OCI-LY1 (cell line): ENCODE results near the gene ZNF677.

Source experiments
- H2AFZ ChIP-seq: fragments of 200-600 bp; sonication (generic), shearing (Covaris generic); 2 replicates; pipeline ENCODE4 v1.6.0; 2014; ENCODE audit warnings: antibody characterized with exemption, mild to moderate bottlenecking, low read length
- H3F3A ChIP-seq: fragments of 200-600 bp; sonication (generic), shearing (Covaris generic); 2 replicates; pipeline ENCODE4 v1.6.0; 2014; ENCODE audit warnings: mild to moderate bottlenecking, antibody characterized with exemption, low read length, moderate library complexity; ENCODE audit not compliant: insufficient read depth
- H3K27ac ChIP-seq: fragments of 200-600 bp; sonication (generic); 2 replicates; pipeline ENCODE4 v1.5.1; 2014; ENCODE audit warnings: low read length, mixed run types, mild to moderate bottlenecking, low read depth; ENCODE audit not compliant: poor library complexity, severe bottlenecking
- H3K27me3 ChIP-seq: fragments of 200-600 bp; sonication (generic); 2 replicates; pipeline ENCODE4 v1.6.0; 2014; ENCODE audit warnings: antibody characterized with exemption, mild to moderate bottlenecking, low read length, moderate library complexity; ENCODE audit not compliant: insufficient read depth
- H3K36me3 ChIP-seq: fragments of 200-600 bp; sonication (generic); 2 replicates; pipeline ENCODE4 v1.6.1; 2014; ENCODE audit warnings: mild to moderate bottlenecking, antibody characterized with exemption, low read length, moderate library complexity, mixed read lengths; ENCODE audit not compliant: insufficient read depth
- H3K4me1 ChIP-seq: fragments of 200-600 bp; sonication (generic); 2 replicates; pipeline ENCODE4 v1.5.1; 2014; ENCODE audit warnings: mild to moderate bottlenecking, low read length, moderate library complexity; ENCODE audit not compliant: insufficient read depth, severe bottlenecking
- H3K4me2 ChIP-seq: fragments of 200-600 bp; sonication (generic), shearing (Covaris generic); 2 replicates; pipeline ENCODE4 v1.6.1; 2014; ENCODE audit warnings: low read length
- H3K4me3 ChIP-seq: fragments of 200-600 bp; sonication (generic); 2 replicates; pipeline ENCODE4 v1.5.1; 2014; ENCODE audit warnings: low read length, low read depth, mild to moderate bottlenecking, mixed read lengths; ENCODE audit not compliant: poor library complexity, severe bottlenecking
- H3K79me2 ChIP-seq: fragments of 200-600 bp; shearing (Covaris generic); 2 replicates; pipeline ENCODE4 v1.6.1; 2016; ENCODE audit warnings: mixed run types, low read length, mixed read lengths; ENCODE audit not compliant: insufficient read depth
- H3K9ac ChIP-seq: fragments of 200-600 bp; sonication (generic), shearing (Covaris generic); 2 replicates; pipeline ENCODE4 v1.6.1; 2014; ENCODE audit warnings: mild to moderate bottlenecking, low read length, mixed read lengths
- H3K9me2 ChIP-seq: fragments of 200-600 bp; sonication (generic), shearing (Covaris generic); 2 replicates; pipeline ENCODE4 v1.6.1; 2014; ENCODE audit warnings: low read depth, mild to moderate bottlenecking, low read length, mixed read lengths
- H3K9me3 ChIP-seq: fragments of 200-600 bp; shearing (Covaris generic); 2 replicates; pipeline ENCODE4 v1.6.1; 2014; ENCODE audit warnings: low read length, mixed read lengths
- H4K20me1 ChIP-seq: fragments of 200-600 bp; sonication (generic), shearing (Covaris generic); 2 replicates; pipeline ENCODE4 v1.6.0; 2016; ENCODE audit warnings: mild to moderate bottlenecking, low read length; ENCODE audit not compliant: insufficient read depth
- CTCF ChIP-seq: fragments of 200-600 bp; sonication (generic), shearing (Covaris generic); IDR thresholded peaks from 2 replicates; pipeline ENCODE4 v1.5.1; 2017; ENCODE audit warnings: mild to moderate bottlenecking, antibody characterized with exemption, low read length, moderate library complexity, mixed read lengths
- EZH2 ChIP-seq: fragments of 200-600 bp; sonication (generic), shearing (Covaris generic); IDR thresholded peaks from 2 replicates; pipeline ENCODE4 v1.8.0; 2017; ENCODE audit warnings: borderline replicate concordance, mixed run types, mild to moderate bottlenecking, antibody characterized with exemption, low read length, moderate library complexity, mixed read lengths

Gene ZNF677

GRCh38 chr19:53195265-53195903 is 59.3 kb downstream of the ZNF677 start:
- no peak overlapping the region for H3K27ac ChIP-seq
- H3K4me1 ChIP-seq: no peaks in the 10 kb centered on the region
- H3K4me2 ChIP-seq: no peak overlapping the region
- H2AFZ ChIP-seq: no peak overlapping the region
- no peaks in the 10 kb centered on the region for H3K36me3 ChIP-seq
- TF ChIP-seq CTCF (peak; percentile 90), EZH2 (no peak)
- no peaks in the 10 kb centered on the region for H3K9me2 ChIP-seq
- H3K79me2 ChIP-seq: no peaks in the 10 kb centered on the region
- no peaks in the 10 kb centered on the region for H3K27me3 ChIP-seq
- H3F3A ChIP-seq: no peaks in the 10 kb centered on the region
- no peak overlapping the region for H3K9ac ChIP-seq
- no peaks in the 10 kb centered on the region for H4K20me1 ChIP-seq
- H3K9me3 ChIP-seq: no peaks in the 10 kb centered on the region; the same call in 1 of the 2 replicates
- H3K4me3 ChIP-seq: no peak overlapping the region

GRCh38 chr19:53193535-53194222 is 61.0 kb downstream of the ZNF677 start:
- no peak overlapping the region for H3K9ac ChIP-seq
- H3K79me2 ChIP-seq: no peaks in the 10 kb centered on the region
- no peak overlapping the region for H3K4me3 ChIP-seq
- H3K27me3 ChIP-seq: no peaks in the 10 kb centered on the region
- H2AFZ ChIP-seq: no peak overlapping the region
- no peaks in the 10 kb centered on the region for H3K36me3 ChIP-seq
- no peak overlapping the region for H3K27ac ChIP-seq
- no peaks in the 10 kb centered on the region for H3K4me1 ChIP-seq
- no peaks in the 10 kb centered on the region for H3K9me2 ChIP-seq
- no peaks in the 10 kb centered on the region for H3F3A ChIP-seq
- H3K9me3 ChIP-seq: no peaks in the 10 kb centered on the region
- TF ChIP-seq CTCF: no peak
- no peak for TF ChIP-seq EZH2
- no peak overlapping the region for H3K4me2 ChIP-seq
- H4K20me1 ChIP-seq: no peaks in the 10 kb centered on the region

DNA sequence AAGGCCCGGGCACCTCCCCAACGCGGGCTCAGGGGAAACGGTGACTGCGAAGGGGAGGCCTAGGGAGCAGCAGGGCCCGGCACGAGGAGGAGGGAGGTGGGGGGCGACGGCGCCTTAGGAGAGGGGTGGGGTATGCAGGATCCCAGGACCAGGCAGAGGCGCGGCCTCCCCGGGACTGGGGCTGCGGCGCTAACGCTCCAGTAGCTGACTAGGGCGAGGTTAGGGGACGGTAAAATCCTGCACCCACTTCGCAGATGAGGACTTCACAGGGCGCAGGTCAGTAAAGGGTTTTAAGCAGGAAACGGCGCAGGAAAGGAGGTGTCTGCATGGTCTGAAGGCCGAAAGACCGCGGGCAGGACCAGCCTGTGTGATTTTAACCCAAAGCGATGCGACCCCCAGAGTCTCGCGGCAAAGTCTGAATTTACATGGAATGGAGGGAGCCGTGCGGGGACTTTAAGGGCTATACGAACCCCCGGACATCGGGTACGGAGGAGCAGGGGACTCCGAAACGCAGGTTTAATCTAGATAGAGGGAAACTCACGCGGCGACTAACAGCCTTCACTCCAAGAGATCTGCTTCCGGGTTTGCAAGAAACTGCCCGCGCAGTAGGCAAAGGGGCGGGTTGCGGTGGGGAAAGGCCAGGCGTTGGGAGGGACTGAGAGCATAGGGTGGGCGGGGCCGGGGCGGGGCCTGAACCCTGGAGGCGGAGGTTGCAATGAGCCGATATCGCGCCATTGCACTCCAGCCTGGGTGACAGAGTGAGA is 61.7 kb downstream of the ZNF677 start, which contains the start of gene ZNF665:
TSS of gene ZNF665 (minus strand) at position 588 of the 764 bp plus-strand sequence. CDS start 10,460 bp downstream, outside the sequence.
- no peaks in the 10 kb centered on the region for H3K9me2 ChIP-seq
- no peak within 1 kb of the TSS for H3K4me3 ChIP-seq
- H3F3A ChIP-seq: no peaks in the 10 kb centered on the region
- no peak within 1 kb of the TSS for H3K9ac ChIP-seq
- no peaks in the 10 kb centered on the region for H4K20me1 ChIP-seq
- H3K27ac ChIP-seq: no peak within 1 kb of the TSS
- TF ChIP-seq EZH2 (no peak), CTCF (no peak)
- no peak within 1 kb of the TSS for H3K4me2 ChIP-seq
- no peaks in the 10 kb centered on the region for H3K9me3 ChIP-seq
- H3K27me3 ChIP-seq: no peaks in the 10 kb centered on the region
- no peaks in the 10 kb centered on the region for H3K36me3 ChIP-seq
- no peaks in the 10 kb centered on the region for H3K79me2 ChIP-seq
- no peak within 1 kb of the TSS for H2AFZ ChIP-seq
- no peaks in the 10 kb centered on the region for H3K4me1 ChIP-seq
